ENCODE data around the gene KRTAP12-3. TPM values are rescaled to one million over a fixed set of nuclear protein-coding genes. Genes with fewer than 3 reads are reported as not detected.
A peak's percentile ranks its signal among the peaks of the same experiment; 100 is the strongest.

The KRTAP12-3 gene
- total RNA-seq, 4 donors from 2014 or later = 13.2 TPM; not detected in 3

GRCh38 chr21:44706706-44707581 is 49.2 kb downstream of the KRTAP12-3 start:
- intact Hi-C loops (cut with DNase I; ENCODE audit: low total_unique reads) = no loop called here
- 33 to 39% methylated on average over 35 to 43 of the region's 46 CpGs for WGBS, 2 donors
- H3K4me3 ChIP-seq (ENCODE audit: low read depth, poor library complexity, severe bottlenecking) = no peak overlapping the region
- peak in 1 of 2 donors; percentile 79 for DNase-seq (ENCODE audit: low spot score in 2 of 2)
- TF ChIP-seq POLR2A (IDR thresholded peaks at IDR 0.05) (no peak), CTCF (IDR thresholded peaks at IDR 0.05) (no peak)

Other genes with a start within 250 kb of the KRTAP12-3 start
- 1 to 10 TPM; 2.9 to 5.8 (median 3.2) TPM for gene LRRC3, start 202.4 kb upstream of the KRTAP12-3 start, total RNA-seq
- gene KRTAP10-1, start 117.7 kb upstream of the KRTAP12-3 start, total RNA-seq = 1 to 10 TPM in 1 of 4 donors, not detected in 3; 3.0 TPM
- gene KRTAP10-2, start 106.4 kb upstream of the KRTAP12-3 start, total RNA-seq = 1 to 10 TPM in 1 of 4 donors, not detected in 3; 9.3 TPM
- 1 to 10 TPM in 1 of 4 donors, not detected in 3; 4.8 TPM for gene KRTAP10-3, start 99.1 kb upstream of the KRTAP12-3 start, total RNA-seq
- gene KRTAP10-4, start 84.2 kb upstream of the KRTAP12-3 start, total RNA-seq = 1 to 10 TPM in 1 of 4 donors, not detected in 3; 6.3 TPM
- gene KRTAP10-5, start 77.3 kb upstream of the KRTAP12-3 start, total RNA-seq = 1 to 10 TPM in 1 of 4 donors, not detected in 3; 6.1 TPM
- 1 to 10 TPM in 1 of 4 donors, not detected in 3; 1.3 TPM for gene KRTAP10-6, start 65.4 kb upstream of the KRTAP12-3 start, total RNA-seq
- gene KRTAP10-7, start 57.3 kb upstream of the KRTAP12-3 start, total RNA-seq = 10 to 100 TPM in 1 of 4 donors, 1 to 10 TPM in 1, not detected in 2; 2.4 to 11.0 TPM
- 1 to 10 TPM in 1 of 4 donors, not detected in 3; 4.6 TPM for gene KRTAP10-8, start 45.9 kb upstream of the KRTAP12-3 start, total RNA-seq
- gene KRTAP10-9, start 30.8 kb upstream of the KRTAP12-3 start, total RNA-seq = 1 to 10 TPM in 1 of 4 donors, not detected in 3; 4.7 TPM
- gene KRTAP10-10, start 20.6 kb upstream of the KRTAP12-3 start, total RNA-seq = 1 to 10 TPM in 1 of 4 donors, not detected in 3; 5.3 TPM
- gene KRTAP10-11, start 11.5 kb upstream of the KRTAP12-3 start, total RNA-seq = 1 to 10 TPM in 1 of 4 donors, not detected in 3; 6.5 TPM
- gene KRTAP12-4, start 3.3 kb upstream of the KRTAP12-3 start, total RNA-seq = not detected
- 10 to 100 TPM in 1 of 4 donors, not detected in 3; 17.5 TPM for gene KRTAP12-2, start 9.0 kb downstream of the KRTAP12-3 start, total RNA-seq
- gene KRTAP12-1, start 24.2 kb downstream of the KRTAP12-3 start, total RNA-seq = 10 to 100 TPM in 1 of 4 donors, not detected in 3; 12.3 TPM
- 1 to 10 TPM in 1 of 4 donors, not detected in 3; 2.1 TPM for gene KRTAP10-12, start 39.2 kb downstream of the KRTAP12-3 start, total RNA-seq
- gene TSPEAR, start 53.6 kb downstream of the KRTAP12-3 start, total RNA-seq = under 1 TPM in 1 of 4 donors, not detected in 3; 0.06 TPM
- gene UBE2G2, start 143.9 kb downstream of the KRTAP12-3 start, total RNA-seq = 10 to 100 TPM; 37.2 to 61.8 (median 49.8) TPM
- 10 to 100 TPM; 35.6 to 52.6 (median 42.5) TPM for gene SUMO3, start 160.1 kb downstream of the KRTAP12-3 start, total RNA-seq
- gene PTTG1IP, start 215.8 kb downstream of the KRTAP12-3 start, total RNA-seq = 100 to 1,000 TPM; 110 to 193 (median 133) TPM